GM18502 (cell line): Measurements from ENCODE around the gene B3GNT8.
"Not testable (repeated sequence)": the region's sequence is repeated elsewhere in the genome, so short reads cannot be mapped to it uniquely, and the experiment has no call there.

Experiments
- ATAC-seq: cut with Tn5 transposase; IDR thresholded peaks from one replicate; pipeline ENCODE4 v1.9.1; 2021; ENCODE audit warnings: mild to moderate bottlenecking; ENCODE audit not compliant: unreplicated experiment, poor library complexity

Gene B3GNT8

GRCh38 chr19:41420101-41420880 is 6.9 kb downstream of the B3GNT8 start:
- no peak for ATAC-seq

- ATAC-seq: no peak
Observed at GRCh38 chr19:41416194-41416674, 10.9 kb downstream of the B3GNT8 start.

- ATAC-seq: no peak
Observed at GRCh38 chr19:41415154-41415571, 12.0 kb downstream of the B3GNT8 start.

GRCh38 chr19:41414461-41414860 is 12.7 kb downstream of the B3GNT8 start:
- ATAC-seq: no peak

GRCh38 chr19:41413947-41414346 is 13.2 kb downstream of the B3GNT8 start:
- no peak for ATAC-seq

- ATAC-seq: no peak
Observed at GRCh38 chr19:41412953-41413352, 14.2 kb downstream of the B3GNT8 start.

- no peak for ATAC-seq
Observed at GRCh38 chr19:41411968-41412265, 15.3 kb downstream of the B3GNT8 start.

GRCh38 chr19:41411100-41411967 is 15.8 kb downstream of the B3GNT8 start:
- ATAC-seq: no peak

GRCh38 chr19:41410336-41411054 is 16.7 kb downstream of the B3GNT8 start:
- no peak for ATAC-seq

- no peak for ATAC-seq
Observed at GRCh38 chr19:41409288-41409687, 17.9 kb downstream of the B3GNT8 start.

GRCh38 chr19:41408846-41409245 is 18.3 kb downstream of the B3GNT8 start:
- not testable (repeated sequence) for ATAC-seq

GRCh38 chr19:41408256-41408655 is 18.9 kb downstream of the B3GNT8 start:
- ATAC-seq: no peak

- no peak for ATAC-seq
Observed at GRCh38 chr19:41407271-41407670, 19.9 kb downstream of the B3GNT8 start.

GRCh38 chr19:41405776-41406175 is 21.4 kb downstream of the B3GNT8 start:
- no peak for ATAC-seq

GRCh38 chr19:41403181-41403970 is 23.8 kb downstream of the B3GNT8 start:
- ATAC-seq: no peak

- no peak for ATAC-seq
Observed at GRCh38 chr19:41402010-41402409, 25.2 kb downstream of the B3GNT8 start.

- no peak for ATAC-seq
Observed at GRCh38 chr19:41401483-41401882, 25.7 kb downstream of the B3GNT8 start.

GRCh38 chr19:41399525-41399924 is 27.6 kb downstream of the B3GNT8 start:
- no peak for ATAC-seq

GRCh38 chr19:41399091-41399490 is 28.1 kb downstream of the B3GNT8 start:
- no peak for ATAC-seq

- no peak for ATAC-seq
Observed at GRCh38 chr19:41398598-41398997, 28.6 kb downstream of the B3GNT8 start.
